K562 (cell line): ENCODE results near the gene TRIM27. TPM values are rescaled to one million over a fixed set of nuclear protein-coding genes. Genes with fewer than 3 reads are reported as not detected.
"Not testable (repeated sequence)": the region's sequence is repeated elsewhere in the genome, so short reads cannot be mapped to it uniquely, and the experiment has no call there.

ENCODE experiments used
- CBFB ChIP-seq: sonication (generic); formaldehyde crosslinking; IDR thresholded peaks from 2 replicates; pipeline ENCODE4 v1.4.0; 2020; ENCODE audit warnings: mild to moderate bottlenecking, missing genetic modification reagents
- CREB1 ChIP-seq, 2 experiments: sonication (generic) in 1 of 2; formaldehyde crosslinking in 1 of 2; IDR thresholded peaks; 2 replicates each; pipeline versions ENCODE4 v1.6.1 to v1.8.0; 2012 to 2022; ENCODE audit warnings: inconsistent platforms in 1 of 2, mild to moderate bottlenecking in 1 of 2, missing genetic modification reagents in 1 of 2, moderate library complexity in 1 of 2
- CREM ChIP-seq: IDR thresholded peaks from 2 replicates; pipeline ENCODE4 v1.6.1; 2014; ENCODE audit warnings: antibody characterized with exemption, low read depth
- EGR1 ChIP-seq: fragments of 450-650 bp; conservative IDR thresholded peaks from 2 replicates; pipeline ENCODE4 v1.6.1; 2017; ENCODE audit warnings: mild to moderate bottlenecking
- ELF2 ChIP-seq: fragments of 250-450 bp; sonication (Bioruptor Pico); IDR thresholded peaks from 2 replicates; pipeline ENCODE4 v1.5.0; 2021; ENCODE audit warnings: mild to moderate bottlenecking
- GATAD2A ChIP-seq: fragments of 450-650 bp; IDR thresholded peaks from 2 replicates; pipeline ENCODE4 v1.6.1; 2017
- HDAC1 ChIP-seq, 2 experiments: fragments of 450-650 bp; IDR thresholded peaks; 2 replicates each; pipeline ENCODE4 v1.6.1; 2016 to 2017; ENCODE audit warnings: inconsistent platforms in 1 of 2, mild to moderate bottlenecking in 1 of 2, moderate library complexity in 1 of 2
- HNRNPLL ChIP-seq: fragments of 200-400 bp; formaldehyde crosslinking; IDR thresholded peaks from 2 replicates; pipeline ENCODE4 v1.6.1; 2017; ENCODE audit warnings: low read length, low read depth, mild to moderate bottlenecking; ENCODE audit not compliant: poor library complexity, severe bottlenecking
- KDM5B ChIP-seq: fragments of 200-600 bp; sonication (generic); IDR thresholded peaks from 2 replicates; pipeline ENCODE4 v1.6.1; 2012; ENCODE audit warnings: low read depth, mild to moderate bottlenecking, moderate library complexity, low read length, control low read depth, inconsistent platforms; ENCODE audit not compliant: insufficient replicate concordance
- KLF13 ChIP-seq: fragments of 450-650 bp; IDR thresholded peaks from 2 replicates; pipeline ENCODE4 v1.6.1; 2016; ENCODE audit warnings: missing genetic modification characterization, low read depth, mild to moderate bottlenecking, missing compliant biosample characterization, moderate library complexity, borderline replicate concordance
- MYBL2 ChIP-seq, 2 experiments: fragments of 450-650 bp in 1 of 2; sonication (generic) in 1 of 2; formaldehyde crosslinking in 1 of 2; IDR thresholded peaks; 2 replicates each; pipeline versions ENCODE4 v1.6.1 to v1.8.1; 2017 to 2022; ENCODE audit warnings: borderline replicate concordance in 1 of 2, inconsistent platforms in 1 of 2, low read depth in 1 of 2, mild to moderate bottlenecking in 1 of 2, missing genetic modification reagents in 1 of 2, moderate library complexity in 1 of 2
- PHB ChIP-seq: fragments of 250-450 bp; sonication (Bioruptor Pico); IDR thresholded peaks from 2 replicates; pipeline ENCODE4 v1.5.0; 2021
- YY1 ChIP-seq, 3 experiments: IDR thresholded peaks; 2 replicates each; pipeline ENCODE4 v1.6.1; 2011; ENCODE audit warnings: low read length in 2 of 3, mild to moderate bottlenecking in 2 of 3, moderate library complexity in 2 of 3, borderline replicate concordance in 1 of 3, control low read depth in 1 of 3, low read depth in 1 of 3; ENCODE audit not compliant: insufficient read depth in 3 of 3, insufficient replicate concordance in 2 of 3, control insufficient read depth in 1 of 3, insufficient read length in 1 of 3; ENCODE audit errors: extremely low read depth in 1 of 3
- ZBTB33 ChIP-seq: sonication (generic); formaldehyde crosslinking; IDR thresholded peaks from 2 replicates; pipeline ENCODE4 v1.8.1; 2023; ENCODE audit warnings: mild to moderate bottlenecking, missing genetic modification reagents
- ZNF197 ChIP-seq: fragments of 200-800 bp; sonication (Bioruptor generic); IDR thresholded peaks from 2 replicates; pipeline ENCODE4 v1.6.1; 2016; ENCODE audit warnings: low read depth, missing genetic modification characterization, missing compliant biosample characterization
- ZNF282 ChIP-seq: sonication (generic); formaldehyde crosslinking; IDR thresholded peaks from 2 replicates; pipeline ENCODE4 v1.8.1; 2023; ENCODE audit warnings: missing genetic modification reagents
- ZNF395 ChIP-seq: fragments of 200-800 bp; sonication (Bioruptor generic); IDR thresholded peaks from 2 replicates; pipeline ENCODE4 v1.6.1; 2017; ENCODE audit warnings: missing genetic modification characterization, missing compliant biosample characterization
- ZNF639 ChIP-seq, 2 experiments: fragments of 200-800 bp in 1 of 2; sonication (Bioruptor generic) in 1 of 2; sonication (generic) in 1 of 2; formaldehyde crosslinking in 1 of 2; IDR thresholded peaks in 1 of 2; conservative IDR thresholded peaks in 1 of 2; 2 replicates each; pipeline versions ENCODE4 v1.5.0 to v1.6.1; 2016 to 2020; ENCODE audit warnings: missing compliant biosample characterization in 1 of 2, missing genetic modification characterization in 1 of 2, missing genetic modification reagents in 1 of 2
- polyA plus RNA-seq, 8 experiments: library from polyadenylated mRNA; depleted of rRNA in 4 of 8; stranded (reverse) in 5 of 8; unstranded in 3 of 8; fragments of >200 nt; fragmentation: Nextera tagmentation in 2 of 8; fragmentation: Illumina TruSeq in 1 of 8; extraction: Ambion mirVana in 2 of 8; extraction: Trizol in 1 of 8; gene quantifications; 2 replicates each; pipeline versions ENCODE4 v1.2.1 to v1.2.3, GENCODE V29; 2011 to 2014; ENCODE audit warnings: inconsistent platforms in 1 of 8, missing spikeins in 1 of 8
- total RNA-seq, 7 experiments: library from RNA; depleted of rRNA in 6 of 7; stranded (reverse); fragments of >200 nt in 6 of 7; fragmentation: Illumina TruSeq in 2 of 7; extraction: Trizol in 2 of 7; gene quantifications; 2 replicates each; pipeline versions ENCODE4 v1.2.1 to v1.2.3, GENCODE V29; 2011 to 2021; ENCODE audit warnings: low replicate concordance in 1 of 7

Gene TRIM27
- total and polyA plus RNA-seq, 9 of the 15 experiments (the other 6 are each of a cell fraction or from before 2014, with no cell fraction given) = 37.7 to 235 (median 122) TPM

DNA sequence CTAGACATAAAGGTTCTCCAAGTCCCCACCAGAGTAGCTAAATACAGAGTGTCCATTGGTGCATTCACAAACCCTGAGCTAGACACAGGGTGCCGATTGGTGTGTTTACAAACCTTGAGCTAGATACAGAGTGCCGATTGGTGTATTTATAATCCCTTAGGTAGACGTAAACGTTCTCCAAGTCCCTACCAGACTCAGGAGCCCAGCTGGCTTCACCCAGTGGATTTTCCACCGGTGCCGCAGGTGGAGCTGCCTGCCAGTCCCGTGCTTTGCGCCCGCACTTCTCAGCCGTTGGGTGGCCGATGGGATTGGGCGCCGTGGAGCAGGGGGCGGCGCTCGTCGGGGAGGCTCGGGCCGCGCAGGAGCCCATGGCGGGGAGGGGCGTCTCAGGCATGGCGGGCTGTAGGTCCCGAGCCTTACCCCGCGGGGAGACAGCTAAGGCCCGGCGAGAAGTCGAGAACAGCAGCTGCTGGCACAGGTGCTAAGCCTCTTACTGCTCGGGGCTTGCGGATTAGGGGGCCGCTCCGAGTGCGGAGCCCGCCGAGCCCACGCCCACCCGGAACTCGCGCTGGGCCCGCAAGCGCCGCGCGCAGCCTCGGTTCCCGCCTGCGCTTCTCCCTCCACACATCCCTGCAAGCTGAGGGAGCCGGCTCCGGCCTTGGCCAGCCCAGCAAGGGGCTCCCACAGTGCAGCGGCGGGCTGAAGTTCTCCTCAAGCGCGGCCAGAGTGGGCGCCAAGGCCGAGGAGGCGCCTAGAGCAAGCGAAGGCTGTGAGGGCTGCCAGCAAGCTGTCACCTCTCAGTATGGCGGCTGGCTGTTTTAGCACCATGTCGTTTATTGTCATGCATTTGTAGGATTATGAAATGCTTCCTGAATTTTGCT, 57.3 kb downstream of the TRIM27 start (continued):
- TF ChIP-seq ZNF395 (CRISPR knock-in tag) = peak; percentile 44; the same call in 1 of the 2 replicates
- TF ChIP-seq ELF2 (CRISPR knock-in tag) = peak; percentile 72; the same call in 1 of the 2 replicates
- peak in 1 of 2 experiments; percentile 38; a peak in 1 of 4 replicates for TF ChIP-seq HDAC1 (IDR thresholded peaks at IDR 0.05)
- peak; percentile 71; the same call in 1 of the 2 replicates for TF ChIP-seq MYBL2 (IDR thresholded peaks at IDR 0.05; ENCODE audit: low read depth)
- TF ChIP-seq MYBL2 (CRISPR knock-in tag; IDR thresholded peaks at IDR 0.05; ENCODE audit: borderline replicate concordance) = not testable (repeated sequence)
- TF ChIP-seq ZNF282 = 0 out of 2 replicates have a peak, but pooled peaks have one; percentile 12
- TF ChIP-seq PHB (CRISPR knock-in tag) = peak; percentile 71; the same call in 1 of the 2 replicates
- 0 out of 2 replicates have a peak, but pooled peaks have one; percentile 17 for TF ChIP-seq GATAD2A
- peak; percentile 79 for TF ChIP-seq ZBTB33 (CRISPR knock-in tag)
- TF ChIP-seq YY1 (IDR thresholded peaks at IDR 0.05; ENCODE audit: borderline replicate concordance in 1 of 3, control insufficient read depth in 1 of 3, extremely low read depth in 1 of 3, insufficient read depth in 3 of 3, insufficient read length in 1 of 3, insufficient replicate concordance in 2 of 3, low read depth in 1 of 3, low read length in 2 of 3) = peak in 2 of 3 experiments; percentile 44 to 77
- peak; percentile 9; the same call in 1 of the 2 replicates for TF ChIP-seq CREM
- TF ChIP-seq CBFB (CRISPR knock-in tag) = 0 out of 2 replicates have a peak, but pooled peaks have one; percentile 22
- peak; percentile 60 for TF ChIP-seq KDM5B
- TF ChIP-seq ZNF197 (CRISPR knock-in tag) = 0 out of 2 replicates have a peak, but pooled peaks have one; percentile 51
- TF ChIP-seq HNRNPLL = peak; percentile 67
- peak; percentile 20; the same call in 1 of the 2 replicates for TF ChIP-seq EGR1
- TF ChIP-seq CREB1 (IDR thresholded peaks at IDR 0.05) = 0 out of 2 replicates have a peak, but pooled peaks have one; percentile 4
- TF ChIP-seq CREB1 (CRISPR knock-in tag; IDR thresholded peaks at IDR 0.05) = peak; percentile 54; the same call in 1 of the 2 replicates
- peak; percentile 54; the same call in 1 of the 2 replicates for TF ChIP-seq KLF13 (tag)
- TF ChIP-seq ZNF639 (CRISPR knock-in tag; conservative IDR thresholded peaks at IDR 0.05 in 1 of 2, IDR thresholded peaks at IDR 0.05 in 1 of 2) = peak in 1 of 2 experiments; percentile 38; a peak in 1 of 4 replicates
